Mesenchymal stem cell (in vitro differentiated cells and primary cell): ENCODE results near the gene AIM2.

Experiments used
- DNase-seq: peaks from one replicate; pipeline ENCODE4 v3.0.0-alpha.2; 2013
- H2AFZ ChIP-seq: one replicate; pipeline ENCODE4 v1.6.1; 2013; ENCODE audit warnings: low read depth, mild to moderate bottlenecking, control low read depth, inconsistent platforms, low read length, moderate library complexity
- H2AK5ac ChIP-seq: 2 replicates; pipeline ENCODE4 v1.6.1; 2013; ENCODE audit warnings: low read length, moderate library complexity, mild to moderate bottlenecking, inconsistent platforms; ENCODE audit not compliant: severe bottlenecking
- H2BK120ac ChIP-seq: one replicate; pipeline ENCODE4 v1.6.1; 2013; ENCODE audit warnings: low read depth, mild to moderate bottlenecking, inconsistent platforms, low read length, moderate library complexity
- H2BK12ac ChIP-seq, 2 experiments: one replicate each; pipeline ENCODE4 v1.6.1; 2013; ENCODE audit warnings: inconsistent platforms in 2 of 2, low read length in 2 of 2, mild to moderate bottlenecking in 2 of 2, moderate library complexity in 2 of 2, control low read depth in 1 of 2
- H2BK15ac ChIP-seq: one replicate; pipeline ENCODE4 v1.6.1; 2013; ENCODE audit warnings: mild to moderate bottlenecking, low read depth, inconsistent platforms; ENCODE audit not compliant: poor library complexity, severe bottlenecking
- H2BK5ac ChIP-seq: 2 replicates; pipeline ENCODE4 v1.6.1; 2013; ENCODE audit warnings: low read depth, mild to moderate bottlenecking, low read length, control low read depth, inconsistent platforms; ENCODE audit not compliant: poor library complexity, severe bottlenecking
- H3K14ac ChIP-seq, 2 experiments: one replicate each; pipeline ENCODE4 v1.6.1; 2013; ENCODE audit warnings: inconsistent platforms in 2 of 2, low read length in 2 of 2, control low read depth in 1 of 2, mild to moderate bottlenecking in 1 of 2, moderate library complexity in 1 of 2
- H3K18ac ChIP-seq, 2 experiments: one replicate each; pipeline ENCODE4 v1.6.1; 2013; ENCODE audit warnings: inconsistent platforms in 2 of 2, low read length in 2 of 2, control low read depth in 1 of 2, low read depth in 1 of 2, mild to moderate bottlenecking in 1 of 2
- H3K23ac ChIP-seq, 2 experiments: one replicate each; pipeline ENCODE4 v1.6.1; 2013; ENCODE audit warnings: inconsistent platforms in 2 of 2, low read length in 2 of 2, mild to moderate bottlenecking in 2 of 2, moderate library complexity in 2 of 2, control low read depth in 1 of 2
- H3K27ac ChIP-seq: 2 replicates; pipeline ENCODE4 v1.5.1; 2013; ENCODE audit warnings: mild to moderate bottlenecking, moderate library complexity, low read length, control low read depth, inconsistent platforms; ENCODE audit not compliant: poor library complexity, severe bottlenecking
- H3K27me3 ChIP-seq, 2 experiments: 2 replicates each; pipeline versions ENCODE4 v1.6.1 to v1.7.0; 2013; ENCODE audit warnings: low read length in 2 of 2, mild to moderate bottlenecking in 2 of 2, moderate library complexity in 2 of 2, control low read depth in 1 of 2, inconsistent platforms in 1 of 2; ENCODE audit not compliant: control insufficient read depth in 1 of 2, insufficient read depth in 1 of 2
- H3K36me3 ChIP-seq, 2 experiments: 2 replicates each; pipeline versions ENCODE4 v1.6.1 to v1.7.0; 2013; ENCODE audit warnings: low read length in 2 of 2, control low read depth in 1 of 2, inconsistent platforms in 1 of 2, low read depth in 1 of 2, mild to moderate bottlenecking in 1 of 2; ENCODE audit not compliant: insufficient read depth in 2 of 2, control insufficient read depth in 1 of 2
- H3K4ac ChIP-seq, 2 experiments: one replicate each; pipeline ENCODE4 v1.6.1; 2013; ENCODE audit warnings: inconsistent platforms in 2 of 2, low read length in 2 of 2, mild to moderate bottlenecking in 2 of 2, moderate library complexity in 2 of 2, control low read depth in 1 of 2, low read depth in 1 of 2
- H3K4me1 ChIP-seq: 2 replicates; pipeline ENCODE4 v1.6.1; 2013; ENCODE audit warnings: low read depth, low read length, control low read depth; ENCODE audit not compliant: control insufficient read depth, insufficient read depth
- H3K4me2 ChIP-seq: 2 replicates; pipeline ENCODE4 v1.6.1; 2013; ENCODE audit warnings: low read length, mild to moderate bottlenecking, inconsistent platforms; ENCODE audit not compliant: poor library complexity, severe bottlenecking
- H3K4me3 ChIP-seq, 2 experiments: 2 replicates each; pipeline versions ENCODE4 v1.5.1 to v1.7.0; 2013; ENCODE audit warnings: low read length in 2 of 2, mild to moderate bottlenecking in 2 of 2, control low read depth in 1 of 2, low read depth in 1 of 2; ENCODE audit not compliant: insufficient read depth in 1 of 2
- H3K79me1 ChIP-seq: replicated peaks from 2 replicates; pipeline ENCODE4 v1.6.1; 2013; ENCODE audit warnings: mild to moderate bottlenecking, control low read depth, low read length, inconsistent platforms; ENCODE audit not compliant: poor library complexity, severe bottlenecking
- H3K9ac ChIP-seq: 2 replicates; pipeline ENCODE4 v1.7.0; 2013; ENCODE audit warnings: mild to moderate bottlenecking, low read length, moderate library complexity
- H3K9me3 ChIP-seq: 2 replicates; pipeline ENCODE4 v1.7.0; 2013; ENCODE audit warnings: mild to moderate bottlenecking, low read length; ENCODE audit not compliant: control insufficient read depth
- H4K8ac ChIP-seq: one replicate; pipeline ENCODE4 v1.6.1; 2013; ENCODE audit warnings: inconsistent platforms, mild to moderate bottlenecking, low read length, moderate library complexity
- H4K91ac ChIP-seq: one replicate; pipeline ENCODE4 v1.6.1; 2013; ENCODE audit warnings: mild to moderate bottlenecking, low read length, inconsistent platforms
- WGBS: methylation state at CpG from one replicate; pipeline ENCODE4 v1.1.7; 2013; ENCODE audit warnings: mixed read lengths; 5-methylcytosine and 5-hydroxymethylcytosine counted together

The AIM2 gene

DNA sequence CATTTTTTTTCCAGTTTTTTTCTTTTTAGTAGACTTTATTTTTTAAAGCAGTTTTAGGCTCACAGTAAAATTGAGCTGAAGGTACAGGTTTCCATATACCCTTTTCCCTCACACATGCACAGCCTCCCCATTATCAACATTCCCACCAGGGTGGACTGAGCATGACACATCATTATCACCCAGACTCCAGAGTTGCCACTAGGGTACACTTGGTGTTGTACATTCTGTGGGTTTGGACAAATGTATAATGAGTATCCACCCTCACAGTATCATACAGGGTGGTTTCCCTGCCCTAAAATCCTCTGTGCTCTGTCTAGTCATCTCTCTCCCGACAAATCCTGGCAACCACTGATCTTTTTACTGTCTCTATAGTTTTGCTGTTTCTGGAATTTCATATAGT, 3.0 kb upstream of the AIM2 start:
- Histone ChIP-seq H3K9ac (no peak overlapping the region), H2BK15ac (no peak overlapping the region), H3K27me3 (peaks cover 0 to 16% of the 10 kb centered on the region in 2 experiments), H3K14ac (no peak overlapping the region), H3K4me3 (no peak overlapping the region), H2BK5ac (no peak overlapping the region), H4K91ac (no peak overlapping the region), H3K27ac (no peak overlapping the region), H2BK120ac (no peak overlapping the region), H3K79me1 (no peaks in the 10 kb centered on the region), H3K9me3 (no peaks in the 10 kb centered on the region), H3K23ac (no peak overlapping the region), H2AFZ (no peak overlapping the region), H3K4me2 (no peak overlapping the region), H3K4me1 (no peaks in the 10 kb centered on the region), H2BK12ac (no peak overlapping the region), H3K36me3 (no peaks in the 10 kb centered on the region), H3K18ac (no peak overlapping the region), H3K4ac (no peak overlapping the region), H2AK5ac (no peak overlapping the region), H4K8ac (no peak overlapping the region)
- no peak for DNase-seq
- no CpG with 5 or more reads among the region's 1 CpG for WGBS

DNA sequence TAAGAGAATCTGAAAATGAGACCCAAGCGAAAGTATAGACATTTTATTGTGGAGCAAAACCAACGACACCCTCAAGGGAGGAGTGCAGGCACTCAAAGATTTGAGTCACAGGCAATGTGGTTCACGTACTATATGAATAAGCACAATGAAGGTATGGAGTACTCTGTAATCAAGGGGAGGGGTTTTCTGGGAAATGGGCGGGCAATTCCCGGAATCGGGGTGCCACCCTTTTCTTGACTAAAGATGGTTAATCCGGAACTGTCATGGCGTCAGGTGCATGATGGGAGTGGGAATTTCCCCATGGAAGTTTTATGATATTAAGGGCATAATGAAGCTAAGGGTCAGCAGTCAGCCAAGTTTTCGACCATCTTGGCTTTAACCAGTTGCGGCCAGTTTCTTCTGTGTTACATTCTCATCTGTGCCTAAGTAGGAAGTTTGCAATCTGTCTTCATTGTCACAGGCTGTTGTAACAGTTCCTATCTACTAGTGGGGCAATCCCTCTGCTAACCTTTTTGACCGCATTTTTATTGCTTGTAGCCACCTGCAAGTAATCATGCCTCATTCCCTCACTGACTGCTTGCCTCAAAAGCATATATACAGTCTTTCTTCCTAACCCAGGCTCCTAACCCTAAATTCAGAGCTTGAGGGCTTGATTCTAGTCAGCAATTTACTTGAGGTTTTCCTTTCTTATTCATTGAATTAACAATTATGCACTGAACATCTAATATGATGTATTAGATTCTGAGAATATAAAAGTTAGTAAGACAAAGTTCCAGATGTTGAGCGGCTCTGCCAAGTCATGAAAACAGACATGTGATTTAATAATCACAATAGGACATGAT, 775 bp upstream of the AIM2 start:
- H3K9ac ChIP-seq, result no peak overlapping the region
- H3K14ac ChIP-seq, result no peak overlapping the region

DNA sequence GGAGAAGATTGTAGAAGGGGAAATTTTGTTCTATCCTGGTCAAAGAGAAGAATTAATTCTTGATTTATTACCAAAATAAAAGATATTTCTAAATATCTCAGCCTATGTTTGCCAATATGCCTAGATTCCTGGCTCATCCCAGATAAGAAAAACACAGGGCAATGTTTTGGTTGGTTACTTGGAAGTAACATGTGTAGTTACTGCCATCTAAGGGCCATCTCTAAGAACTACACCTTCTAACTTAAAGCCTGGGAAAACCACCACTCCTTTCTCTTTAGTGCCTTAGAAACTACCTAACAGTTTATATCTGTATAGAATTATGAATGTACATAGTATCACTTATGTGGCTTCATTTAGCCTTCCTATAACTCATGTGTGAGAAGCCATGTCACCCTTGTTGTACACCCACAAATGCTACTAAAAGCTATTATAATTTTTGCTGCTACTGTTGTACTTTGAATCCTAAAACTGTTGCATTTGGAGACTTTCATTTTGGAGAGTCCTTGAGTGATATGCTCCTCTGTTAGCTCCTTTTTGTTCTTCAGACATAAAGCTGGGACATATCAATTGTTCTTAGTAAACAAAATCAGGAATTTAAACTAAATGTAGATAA, 4.5 kb downstream of the AIM2 start:
- Histone ChIP-seq H3K9ac (peak overlapping the region; percentile 53), H2BK5ac (no peak overlapping the region), H4K91ac (no peak overlapping the region), H2BK15ac (no peak overlapping the region), H3K9me3 (no peaks in the 10 kb centered on the region), H3K4me3 (no peak overlapping the region), H2AFZ (no peak overlapping the region), H2BK12ac (no peak overlapping the region), H4K8ac (no peak overlapping the region), H3K4ac (no peak overlapping the region), H2AK5ac (no peak overlapping the region), H3K4me1 (no peaks in the 10 kb centered on the region), H3K18ac (no peak overlapping the region), H3K4me2 (no peak overlapping the region), H3K23ac (no peak overlapping the region), H3K14ac (no peak overlapping the region), H3K27ac (no peak overlapping the region), H3K27me3 (peaks cover 0 to 1% of the 10 kb centered on the region in 2 experiments), H3K79me1 (no peaks in the 10 kb centered on the region), H3K36me3 (no peaks in the 10 kb centered on the region), H2BK120ac (no peak overlapping the region)
- peak; percentile 74 for DNase-seq

More for the DNA sequence above, 775 bp upstream of the AIM2 start:
- H3K27me3 ChIP-seq, result peaks cover 0 to 16% of the 10 kb centered on the region in 2 experiments
- no peaks in the 10 kb centered on the region for H3K4me1 ChIP-seq
- no peak overlapping the region for H2AK5ac ChIP-seq
- no peak overlapping the region for H2BK120ac ChIP-seq
- peak; percentile 42 for DNase-seq
- H3K27ac ChIP-seq, result no peak overlapping the region
- H3K23ac ChIP-seq, result no peak overlapping the region
- no peak overlapping the region for H2AFZ ChIP-seq
- no peaks in the 10 kb centered on the region for H3K9me3 ChIP-seq
- H3K18ac ChIP-seq, result no peak overlapping the region
- no peak overlapping the region for H2BK15ac ChIP-seq
- H2BK5ac ChIP-seq, result no peak overlapping the region
- no peak overlapping the region for H2BK12ac ChIP-seq
- no peaks in the 10 kb centered on the region for H3K79me1 ChIP-seq
- H3K4ac ChIP-seq, result no peak overlapping the region
- H3K4me2 ChIP-seq, result no peak overlapping the region
- 88% methylated on average over 12 of the region's 12 CpGs for WGBS
- H4K91ac ChIP-seq, result no peak overlapping the region
- H4K8ac ChIP-seq, result no peak overlapping the region
- H3K4me3 ChIP-seq, result no peak overlapping the region
- H3K36me3 ChIP-seq, result no peaks in the 10 kb centered on the region

DNA sequence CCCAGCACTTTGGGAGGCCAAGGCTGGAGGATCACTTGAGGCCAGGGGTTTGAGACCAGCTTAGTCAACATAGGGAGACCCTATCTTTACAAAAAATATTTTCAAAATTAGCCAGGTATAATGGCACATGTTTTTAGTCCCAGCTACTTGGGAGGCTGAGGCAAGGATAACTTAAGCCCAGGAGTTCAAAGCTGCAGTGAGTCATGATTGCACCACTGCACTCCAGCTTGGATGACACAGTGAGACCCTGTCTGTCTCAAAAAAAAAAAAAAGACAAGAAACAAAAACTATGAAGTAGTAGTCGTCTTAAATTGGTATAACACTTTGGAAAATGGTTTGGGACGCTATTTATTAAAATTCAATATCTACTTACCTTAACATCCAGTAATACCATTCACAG, 7.7 kb downstream of the AIM2 start:
- Histone ChIP-seq H4K91ac (no peak overlapping the region), H3K4me3 (no peak overlapping the region), H3K9ac (no peak overlapping the region), H3K23ac (no peak overlapping the region), H3K18ac (no peak overlapping the region), H2BK120ac (no peak overlapping the region), H2BK5ac (no peak overlapping the region), H3K14ac (no peak overlapping the region), H3K4me1 (no peaks in the 10 kb centered on the region), H3K4ac (no peak overlapping the region), H3K27me3 (no peaks in the 10 kb centered on the region), H3K36me3 (no peaks in the 10 kb centered on the region), H3K79me1 (no peaks in the 10 kb centered on the region), H3K27ac (no peak overlapping the region), H2BK12ac (no peak overlapping the region), H3K4me2 (no peak overlapping the region), H4K8ac (no peak overlapping the region), H2BK15ac (no peak overlapping the region), H2AK5ac (no peak overlapping the region), H3K9me3 (no peaks in the 10 kb centered on the region), H2AFZ (no peak overlapping the region)
- WGBS, result no CpG with 5 or more reads among the region's 2 CpGs
- peak; percentile 64 for DNase-seq
